CD14-positive monocyte (primary cell): ENCODE data around the gene SERPINB5. TPM values are rescaled to one million over a fixed set of nuclear protein-coding genes. Genes with fewer than 3 reads are reported as not detected.
A peak's percentile ranks its signal among the peaks of the same experiment; 100 is the strongest.

Source experiments
- DNase-seq, 3 donors: peaks; one replicate each; pipeline ENCODE4 v3.0.0-alpha.2; 2011 to 2022
- H2AFZ ChIP-seq: 2 replicates; pipeline ENCODE4 v1.6.0; 2012; ENCODE audit warnings: mild to moderate bottlenecking, low read depth, low read length, inconsistent platforms; ENCODE audit not compliant: insufficient read depth, poor library complexity, severe bottlenecking
- H3K27ac ChIP-seq, 2 donors: 1 replicate in 1 of 2; 2 replicates in 1 of 2; pipeline ENCODE4 v1.5.1; 2012 to 2013; ENCODE audit warnings: low read length in 2 of 2, control low read depth in 1 of 2, inconsistent platforms in 1 of 2, low read depth in 1 of 2, mild to moderate bottlenecking in 1 of 2
- H3K27me3 ChIP-seq, 2 donors: one replicate each; pipeline versions ENCODE4 v1.6.0 to v1.6.1; 2011 to 2013; ENCODE audit warnings: low read length in 2 of 2; ENCODE audit not compliant: control insufficient read depth in 2 of 2, insufficient read depth in 2 of 2
- H3K36me3 ChIP-seq, 2 donors: replicated peaks in 1 of 2; 1 replicate in 1 of 2; 2 replicates in 1 of 2; pipeline versions ENCODE4 v1.5.1 to v1.6.1; 2012 to 2013; ENCODE audit warnings: low read length in 2 of 2, control low read depth in 1 of 2, inconsistent platforms in 1 of 2, mild to moderate bottlenecking in 1 of 2; ENCODE audit not compliant: insufficient read depth in 2 of 2, control insufficient read depth in 1 of 2
- H3K4me1 ChIP-seq, 2 donors: 1 replicate in 1 of 2; 2 replicates in 1 of 2; pipeline versions ENCODE4 v1.5.1 to v1.6.1; 2012 to 2013; ENCODE audit warnings: low read length in 2 of 2, control low read depth in 1 of 2, inconsistent platforms in 1 of 2, mild to moderate bottlenecking in 1 of 2, moderate library complexity in 1 of 2; ENCODE audit not compliant: insufficient read depth in 2 of 2, control insufficient read depth in 1 of 2
- H3K4me2 ChIP-seq: replicated peaks from 2 replicates; pipeline ENCODE3; 2012; ENCODE audit warnings: low read length, moderate library complexity, mild to moderate bottlenecking; ENCODE audit not compliant: poor library complexity, severe bottlenecking; ENCODE audit errors: extremely low read depth
- H3K4me3 ChIP-seq, 3 experiments: fragments of 200-600 bp in 1 of 3; sonication (generic) in 1 of 3; replicated peaks in 1 of 3; 1 replicate in 2 of 3; 2 replicates in 1 of 3; pipeline ENCODE4 v1.5.1; 2011 to 2013; ENCODE audit warnings: low read length in 3 of 3, mild to moderate bottlenecking in 3 of 3, control low read depth in 2 of 3, low read depth in 2 of 3, inconsistent platforms in 1 of 3, moderate library complexity in 1 of 3
- H3K79me2 ChIP-seq: 2 replicates; pipeline ENCODE4 v1.6.0; 2012; ENCODE audit warnings: mild to moderate bottlenecking, control low read depth, inconsistent platforms, low read length, moderate library complexity; ENCODE audit not compliant: insufficient read depth
- H3K9ac ChIP-seq: 2 replicates; pipeline ENCODE4 v1.6.0; 2017; ENCODE audit warnings: low read length, mild to moderate bottlenecking; ENCODE audit not compliant: insufficient read depth, poor library complexity, severe bottlenecking
- H3K9me3 ChIP-seq, 2 donors: replicated peaks in 1 of 2; 1 replicate in 1 of 2; 2 replicates in 1 of 2; pipeline versions ENCODE4 v1.5.1 to v1.6.1; 2012 to 2013; ENCODE audit warnings: low read length in 2 of 2, control low read depth in 1 of 2; ENCODE audit not compliant: control insufficient read depth in 1 of 2, insufficient read depth in 1 of 2
- H4K20me1 ChIP-seq: 2 replicates; pipeline ENCODE4 v1.6.0; 2012; ENCODE audit warnings: mild to moderate bottlenecking, low read length, control low read depth, moderate library complexity; ENCODE audit not compliant: insufficient read depth
- H3K27ac Mint-ChIP-seq, 7 donors: one replicate each; pipeline ENCODE4 v1.8.0; 2020; ENCODE audit warnings: mild to moderate bottlenecking in 7 of 7, mixed read lengths in 7 of 7, moderate library complexity in 6 of 7, inconsistent platforms in 2 of 7
- H3K27me3 Mint-ChIP-seq, 3 donors: one replicate each; pipeline ENCODE4 v1.8.0; 2021 to 2022; ENCODE audit warnings: low read depth in 3 of 3, mild to moderate bottlenecking in 3 of 3, mixed read lengths in 3 of 3, moderate library complexity in 3 of 3, inconsistent platforms in 1 of 3
- H3K36me3 Mint-ChIP-seq, 2 donors: one replicate each; pipeline ENCODE4 v1.8.0; 2020; ENCODE audit warnings: mixed read lengths in 2 of 2, inconsistent platforms in 1 of 2, mild to moderate bottlenecking in 1 of 2
- H3K4me1 Mint-ChIP-seq: one replicate; pipeline ENCODE4 v1.8.0; 2020; ENCODE audit warnings: mild to moderate bottlenecking, mixed read lengths
- H3K4me3 Mint-ChIP-seq, 2 donors: one replicate each; pipeline ENCODE4 v1.8.0; 2020; ENCODE audit warnings: mild to moderate bottlenecking in 2 of 2, mixed read lengths in 2 of 2, moderate library complexity in 1 of 2
- H3K9me3 Mint-ChIP-seq, 7 donors: one replicate each; pipeline ENCODE4 v1.8.0; 2020 to 2022; ENCODE audit warnings: mixed read lengths in 7 of 7, mild to moderate bottlenecking in 6 of 7, moderate library complexity in 6 of 7, inconsistent platforms in 2 of 7
- WGBS: methylation state at CpG from one replicate; pipeline ENCODE4 v1.1.5; 2013; ENCODE audit warnings: missing lambda C conversion rate; ENCODE audit not compliant: insufficient coverage; 5-methylcytosine and 5-hydroxymethylcytosine counted together
- intact Hi-C, 2 donors: fragments of 100-400 bp; cut with micrococcal nuclease; formaldehyde crosslinking; loops; one replicate each; pipeline versions ENCODE4 v1.15.0 to v1.15.1; 2023
- polyA plus RNA-seq, 3 donors: library from polyadenylated mRNA; depleted of rRNA in 1 of 3; unstranded in 2 of 3; stranded (reverse) in 1 of 3; fragments of 300-500 nt in 2 of 3; fragments of >200 nt in 1 of 3; fragmentation: Illumina TruSeq in 2 of 3; gene quantifications; 1 replicate in 2 of 3; 2 replicates in 1 of 3; pipeline ENCODE4 v1.2.3, GENCODE V29; 2012 to 2021
- TF ChIP-seq, protein P1 (sequence below): fragments of 200-600 bp; IDR thresholded peaks from one replicate; pipeline ENCODE4 v1.8.0; 2022; ENCODE audit warnings: antibody characterized with exemption, mild to moderate bottlenecking

Gene SERPINB5
- polyA plus RNA-seq, 3 donors = not detected

DNA sequence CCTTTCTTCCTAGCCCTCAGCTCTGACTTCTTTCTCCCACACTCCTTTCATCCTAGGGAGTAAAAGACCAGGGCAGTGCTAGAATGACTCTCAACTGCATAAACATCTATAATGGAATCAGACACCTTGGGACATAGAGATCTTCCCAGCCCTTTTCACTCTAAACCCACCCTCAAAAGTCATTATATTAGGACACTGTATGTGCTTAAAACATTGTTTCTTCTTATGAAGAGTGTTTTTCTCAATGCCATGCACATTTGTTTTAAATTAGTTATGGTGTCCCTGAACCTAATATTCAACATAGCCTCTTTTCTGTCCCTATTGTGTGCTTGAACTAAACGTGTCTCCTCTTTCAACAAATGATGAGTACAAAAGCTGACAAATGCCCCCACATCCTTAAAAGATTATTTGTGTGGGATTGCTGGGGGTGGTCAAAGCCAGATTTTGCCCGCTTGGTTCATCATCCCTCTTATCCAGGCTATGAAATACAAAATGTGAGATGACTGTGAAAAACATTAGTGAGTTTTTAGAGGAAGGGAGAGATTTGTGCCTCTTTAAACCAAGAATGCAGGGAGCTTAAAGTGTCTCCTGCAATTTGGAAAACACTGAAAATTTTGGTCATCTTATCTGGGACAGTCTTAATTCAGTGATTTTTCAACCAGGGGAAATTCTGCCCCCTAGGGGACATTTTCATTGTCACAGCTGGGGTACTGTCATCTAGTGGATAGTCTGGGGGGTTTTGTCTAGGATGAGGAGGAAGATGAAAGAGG lies 29.0 kb downstream of the SERPINB5 start:
- Histone ChIP-seq H3K9ac (no peak overlapping the region), H3K27me3 (no peaks in the 10 kb centered on the region), H3K4me2 (no peak overlapping the region), H3K79me2 (no peaks in the 10 kb centered on the region), H3K36me3 (no peaks in the 10 kb centered on the region), H4K20me1 (no peaks in the 10 kb centered on the region), H3K9me3 (no peaks in the 10 kb centered on the region), H3K4me3 (no peak overlapping the region), H2AFZ (peak overlapping the region; percentile 6), H3K27ac (no peak overlapping the region), H3K4me1 (no peaks in the 10 kb centered on the region)
- Mint-ChIP-seq H3K9me3 (no peaks in the 10 kb centered on the region), H3K36me3 (no peaks in the 10 kb centered on the region), H3K4me1 (peaks cover 4% of the 10 kb centered on the region), H3K27me3 (peaks cover 4 to 6% (median 4%) of the 10 kb centered on the region in 3 donors), H3K27ac (no peak overlapping the region), H3K4me3 (no peak overlapping the region)
- DNase-seq = peak; percentile 9 to 40 (median 22)
- intact Hi-C loops = no loop called here
- WGBS = no CpG with 5 or more reads among the region's 2 CpGs
- TF ChIP-seq, protein P1, sequence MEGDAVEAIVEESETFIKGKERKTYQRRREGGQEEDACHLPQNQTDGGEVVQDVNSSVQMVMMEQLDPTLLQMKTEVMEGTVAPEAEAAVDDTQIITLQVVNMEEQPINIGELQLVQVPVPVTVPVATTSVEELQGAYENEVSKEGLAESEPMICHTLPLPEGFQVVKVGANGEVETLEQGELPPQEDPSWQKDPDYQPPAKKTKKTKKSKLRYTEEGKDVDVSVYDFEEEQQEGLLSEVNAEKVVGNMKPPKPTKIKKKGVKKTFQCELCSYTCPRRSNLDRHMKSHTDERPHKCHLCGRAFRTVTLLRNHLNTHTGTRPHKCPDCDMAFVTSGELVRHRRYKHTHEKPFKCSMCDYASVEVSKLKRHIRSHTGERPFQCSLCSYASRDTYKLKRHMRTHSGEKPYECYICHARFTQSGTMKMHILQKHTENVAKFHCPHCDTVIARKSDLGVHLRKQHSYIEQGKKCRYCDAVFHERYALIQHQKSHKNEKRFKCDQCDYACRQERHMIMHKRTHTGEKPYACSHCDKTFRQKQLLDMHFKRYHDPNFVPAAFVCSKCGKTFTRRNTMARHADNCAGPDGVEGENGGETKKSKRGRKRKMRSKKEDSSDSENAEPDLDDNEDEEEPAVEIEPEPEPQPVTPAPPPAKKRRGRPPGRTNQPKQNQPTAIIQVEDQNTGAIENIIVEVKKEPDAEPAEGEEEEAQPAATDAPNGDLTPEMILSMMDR = peak; percentile 66

DNA sequence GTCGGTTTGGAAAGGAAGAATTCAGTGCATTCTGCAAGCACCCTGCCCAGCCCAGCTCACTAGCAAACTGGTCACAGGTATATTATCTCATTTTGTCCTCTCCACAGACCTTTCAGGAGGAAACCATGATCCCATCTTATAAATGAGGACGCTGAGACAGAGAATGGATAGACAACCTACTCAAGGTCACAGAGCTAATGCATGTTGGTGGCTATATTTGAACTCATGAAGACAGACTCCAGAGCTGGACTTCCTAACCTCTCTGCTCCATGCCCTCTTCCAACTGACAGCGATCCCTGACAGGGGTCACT lies 29.5 kb downstream of the SERPINB5 start:
- DNase-seq = no peak
- Histone ChIP-seq H3K79me2 (no peaks in the 10 kb centered on the region), H3K36me3 (no peaks in the 10 kb centered on the region), H3K27ac (no peak overlapping the region), H3K27me3 (no peaks in the 10 kb centered on the region), H3K9ac (no peak overlapping the region), H2AFZ (no peak overlapping the region), H4K20me1 (no peaks in the 10 kb centered on the region), H3K4me2 (no peak overlapping the region), H3K9me3 (no peaks in the 10 kb centered on the region), H3K4me3 (no peak overlapping the region), H3K4me1 (no peaks in the 10 kb centered on the region)
- H3K27me3 Mint-ChIP-seq = peaks cover 4 to 8% (median 5%) of the 10 kb centered on the region in 3 donors
- no peaks in the 10 kb centered on the region for H3K9me3 Mint-ChIP-seq
- H3K36me3 Mint-ChIP-seq = no peaks in the 10 kb centered on the region
- intact Hi-C loops = no loop called here
- H3K4me1 Mint-ChIP-seq = peaks cover 4% of the 10 kb centered on the region
- 100% methylated on average over 1 of the region's 3 CpGs for WGBS
- no peak overlapping the region for H3K4me3 Mint-ChIP-seq
- peak overlapping the region in 1 of 7 donors; percentile 29 for H3K27ac Mint-ChIP-seq
- TF ChIP-seq, protein P1 = peak; percentile 30
